CD4-positive, alpha-beta T cell (primary cell): ENCODE data around the gene OR2AJ1. TPM values are rescaled to one million over a fixed set of nuclear protein-coding genes. Genes with fewer than 3 reads are reported as not detected.

Source experiments
- ATAC-seq: fragments of 200-7000 bp; cut with Tn5 transposase; one replicate; pipeline ENCODE4 v1.10.0; 2022; ENCODE audit warnings: mild to moderate bottlenecking; ENCODE audit not compliant: poor library complexity
- CTCF ChIA-PET: fragments of 350-600 bp; sonication (Branson Sonifier 250); formaldehyde crosslinking; loops from one replicate; lab custom pipeline; 2021; ENCODE audit warnings: antibody characterized with exemption, inconsistent platforms; lab: Charles Lee
- POLR2A ChIA-PET: fragments of 350-600 bp; sonication (Branson Sonifier 250); formaldehyde crosslinking; loops from one replicate; lab custom pipeline; 2021; ENCODE audit warnings: antibody characterized with exemption, inconsistent platforms; lab: Charles Lee
- DNase-seq, 14 experiments: peaks; one replicate each; pipeline ENCODE4 v3.0.0-alpha.2; 2013 to 2020; ENCODE audit warnings: mixed read lengths in 2 of 14
- H3K27ac ChIP-seq, 2 donors: one replicate each; pipeline versions ENCODE4 v1.5.1 to v1.7.0; 2013; ENCODE audit warnings: low read length in 2 of 2, low read depth in 1 of 2, mild to moderate bottlenecking in 1 of 2
- H3K27me3 ChIP-seq, 2 experiments: 1 replicate in 1 of 2; 2 replicates in 1 of 2; pipeline versions ENCODE4 v1.6.1 to v1.7.0; 2013; ENCODE audit warnings: low read length in 2 of 2, control low read depth in 1 of 2, mild to moderate bottlenecking in 1 of 2, moderate library complexity in 1 of 2; ENCODE audit not compliant: insufficient read depth in 2 of 2, control insufficient read depth in 1 of 2
- H3K36me3 ChIP-seq: one replicate; pipeline ENCODE4 v1.6.1; 2013; ENCODE audit warnings: low read length, control low read depth; ENCODE audit not compliant: insufficient read depth
- H3K4me1 ChIP-seq: one replicate; pipeline ENCODE4 v1.6.1; 2013; ENCODE audit warnings: low read length, control low read depth; ENCODE audit not compliant: insufficient read depth
- H3K4me3 ChIP-seq: one replicate; pipeline ENCODE4 v1.5.1; 2013; ENCODE audit warnings: mild to moderate bottlenecking, low read length, moderate library complexity
- H3K9me3 ChIP-seq, 2 experiments: 1 replicate in 1 of 2; 2 replicates in 1 of 2; pipeline versions ENCODE4 v1.6.1 to v1.7.0; 2013; ENCODE audit warnings: low read length in 2 of 2, mild to moderate bottlenecking in 2 of 2, control low read depth in 1 of 2, moderate library complexity in 1 of 2; ENCODE audit not compliant: control insufficient read depth in 1 of 2, insufficient read depth in 1 of 2
- H3K27ac Mint-ChIP-seq: one replicate; pipeline ENCODE4 v1.8.0; 2020; ENCODE audit warnings: mixed read lengths
- H3K27me3 Mint-ChIP-seq: one replicate; pipeline ENCODE4 v1.8.0; 2021; ENCODE audit warnings: mixed read lengths
- H3K36me3 Mint-ChIP-seq: one replicate; pipeline ENCODE4 v1.8.0; 2021; ENCODE audit warnings: low read depth, mixed read lengths
- H3K4me1 Mint-ChIP-seq: one replicate; pipeline ENCODE4 v1.8.0; 2021; ENCODE audit warnings: low read depth, mixed read lengths
- H3K4me3 Mint-ChIP-seq: one replicate; pipeline ENCODE4 v1.8.0; 2020; ENCODE audit warnings: mild to moderate bottlenecking, mixed read lengths
- H3K9me3 Mint-ChIP-seq: one replicate; pipeline ENCODE4 v1.8.0; 2020; ENCODE audit warnings: mixed read lengths
- intact Hi-C, 2 experiments: fragments of 100-400 bp; cut with DNase I in 1 of 2; cut with micrococcal nuclease in 1 of 2; formaldehyde crosslinking; loops; one replicate each; pipeline versions ENCODE4 v1.15.1 to v1.9.0; 2023 to 2025; cut with DNase I, micrococcal nuclease
- polyA plus RNA-seq, 2 donors: library from polyadenylated mRNA; unstranded; fragments of 120-200 nt; gene quantifications; one replicate each; pipeline ENCODE4 v1.2.1, GENCODE V29; 2013
- total RNA-seq, 174 experiments: library from RNA in 2 of 174; stranded (reverse) in 2 of 174; gene quantifications; one replicate each; pipeline ENCODE4 v1.2.3 and lab custom pipeline; 2021 to 2026
- TF ChIP-seq, protein P1 (sequence below): fragments of 200-600 bp; IDR thresholded peaks from one replicate; pipeline ENCODE4 v1.8.0; 2022; ENCODE audit warnings: antibody characterized with exemption, mild to moderate bottlenecking

Gene OR2AJ1, protein sequence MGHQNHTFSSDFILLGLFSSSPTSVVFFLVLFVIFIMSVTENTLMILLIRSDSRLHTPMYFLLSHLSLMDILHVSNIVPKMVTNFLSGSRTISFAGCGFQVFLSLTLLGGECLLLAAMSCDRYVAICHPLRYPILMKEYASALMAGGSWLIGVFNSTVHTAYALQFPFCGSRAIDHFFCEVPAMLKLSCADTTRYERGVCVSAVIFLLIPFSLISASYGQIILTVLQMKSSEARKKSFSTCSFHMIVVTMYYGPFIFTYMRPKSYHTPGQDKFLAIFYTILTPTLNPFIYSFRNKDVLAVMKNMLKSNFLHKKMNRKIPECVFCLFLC
- total RNA-seq = not detected
- not detected for polyA plus RNA-seq (2013, experiment 1 of 2)
- polyA plus RNA-seq (2013, experiment 2 of 2) = not detected
- total RNA-seq (lab: John Stamatoyannopoulos, UW) = 0 to 0.14 (median 0) reads per million in 172 experiments

DNA sequence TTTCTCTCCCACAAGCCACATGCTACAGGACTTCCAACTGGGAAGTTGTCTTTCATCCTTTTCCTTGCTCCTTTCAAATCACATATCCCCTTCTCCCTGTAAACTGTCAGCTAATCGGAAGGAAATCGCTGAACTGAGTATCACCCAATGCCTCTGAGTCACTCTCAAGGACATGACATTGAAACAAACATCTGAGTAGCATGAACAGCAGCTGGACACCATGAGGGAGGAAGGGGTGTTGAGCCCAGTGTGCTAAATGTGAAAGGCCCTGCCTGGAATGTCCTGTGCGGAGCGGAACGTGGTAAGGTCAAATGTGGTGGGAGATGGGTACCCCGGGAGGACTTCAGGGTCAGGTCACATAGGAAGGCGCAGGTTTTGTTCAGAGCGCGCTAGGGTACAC lies at the start of gene OR2AJ1:
TSS of gene OR2AJ1 (plus strand) at position 22 of the 400 bp plus-strand sequence. CDS start 8,880 bp downstream, outside the sequence.
- Mint-ChIP-seq H3K9me3 (no peaks in the 10 kb centered on the region), H3K27ac (no peak within 1 kb of the TSS), H3K36me3 (no peaks in the 10 kb centered on the region), H3K27me3 (no peaks in the 10 kb centered on the region), H3K4me1 (no peaks in the 10 kb centered on the region), H3K4me3 (no peak within 1 kb of the TSS)
- Histone ChIP-seq H3K36me3 (no peaks in the 10 kb centered on the region), H3K4me1 (no peaks in the 10 kb centered on the region), H3K27me3 (no peaks in the 10 kb centered on the region), H3K9me3 (peaks cover 0 to 3% of the 10 kb centered on the region in 2 experiments), H3K27ac (no peak within 1 kb of the TSS), H3K4me3 (no peak within 1 kb of the TSS)
- TF ChIP-seq, protein P1, sequence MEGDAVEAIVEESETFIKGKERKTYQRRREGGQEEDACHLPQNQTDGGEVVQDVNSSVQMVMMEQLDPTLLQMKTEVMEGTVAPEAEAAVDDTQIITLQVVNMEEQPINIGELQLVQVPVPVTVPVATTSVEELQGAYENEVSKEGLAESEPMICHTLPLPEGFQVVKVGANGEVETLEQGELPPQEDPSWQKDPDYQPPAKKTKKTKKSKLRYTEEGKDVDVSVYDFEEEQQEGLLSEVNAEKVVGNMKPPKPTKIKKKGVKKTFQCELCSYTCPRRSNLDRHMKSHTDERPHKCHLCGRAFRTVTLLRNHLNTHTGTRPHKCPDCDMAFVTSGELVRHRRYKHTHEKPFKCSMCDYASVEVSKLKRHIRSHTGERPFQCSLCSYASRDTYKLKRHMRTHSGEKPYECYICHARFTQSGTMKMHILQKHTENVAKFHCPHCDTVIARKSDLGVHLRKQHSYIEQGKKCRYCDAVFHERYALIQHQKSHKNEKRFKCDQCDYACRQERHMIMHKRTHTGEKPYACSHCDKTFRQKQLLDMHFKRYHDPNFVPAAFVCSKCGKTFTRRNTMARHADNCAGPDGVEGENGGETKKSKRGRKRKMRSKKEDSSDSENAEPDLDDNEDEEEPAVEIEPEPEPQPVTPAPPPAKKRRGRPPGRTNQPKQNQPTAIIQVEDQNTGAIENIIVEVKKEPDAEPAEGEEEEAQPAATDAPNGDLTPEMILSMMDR = no peak
- DNase-seq (no peak), ATAC-seq (no peak)
- POLR2A ChIA-PET = no interaction called here
- CTCF ChIA-PET = no interaction called here
- intact Hi-C loops = no loop called here

DNA sequence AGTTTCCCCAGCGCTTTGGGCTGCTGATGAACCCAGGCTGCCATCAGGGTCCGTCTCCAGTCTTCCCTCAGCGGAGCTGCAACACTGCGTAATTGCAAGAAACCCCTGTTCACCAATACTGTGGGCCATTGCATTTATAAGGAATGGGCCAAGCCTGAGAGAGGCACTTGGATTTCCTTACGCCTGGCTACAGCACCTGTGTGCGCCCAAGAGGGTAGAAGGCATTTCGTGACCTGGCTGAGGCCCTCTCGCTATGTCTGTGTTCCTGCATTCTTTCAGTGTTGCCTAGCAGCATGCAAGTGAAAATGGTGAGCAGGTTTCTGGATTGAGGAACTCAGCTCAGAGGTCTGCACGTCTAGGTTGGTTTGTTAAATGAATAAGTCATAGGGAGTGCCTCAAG lies 41.3 kb upstream of the OR2AJ1 start:
- ATAC-seq (no peak), DNase-seq (no peak)
- intact Hi-C loops = no loop called here
- Histone ChIP-seq H3K4me3 (no peak overlapping the region), H3K36me3 (no peaks in the 10 kb centered on the region), H3K27ac (no peak overlapping the region), H3K27me3 (peaks cover 0 to 2% of the 10 kb centered on the region in 2 experiments), H3K4me1 (no peaks in the 10 kb centered on the region), H3K9me3 (peaks cover 0 to 7% of the 10 kb centered on the region in 2 experiments)
- Mint-ChIP-seq H3K27me3 (peaks cover 7% of the 10 kb centered on the region), H3K4me1 (no peaks in the 10 kb centered on the region), H3K9me3 (no peaks in the 10 kb centered on the region), H3K36me3 (no peaks in the 10 kb centered on the region), H3K4me3 (no peak overlapping the region), H3K27ac (no peak overlapping the region)
- TF ChIP-seq, protein P1 = no peak
- CTCF ChIA-PET = no interaction called here
- POLR2A ChIA-PET = no interaction called here

DNA sequence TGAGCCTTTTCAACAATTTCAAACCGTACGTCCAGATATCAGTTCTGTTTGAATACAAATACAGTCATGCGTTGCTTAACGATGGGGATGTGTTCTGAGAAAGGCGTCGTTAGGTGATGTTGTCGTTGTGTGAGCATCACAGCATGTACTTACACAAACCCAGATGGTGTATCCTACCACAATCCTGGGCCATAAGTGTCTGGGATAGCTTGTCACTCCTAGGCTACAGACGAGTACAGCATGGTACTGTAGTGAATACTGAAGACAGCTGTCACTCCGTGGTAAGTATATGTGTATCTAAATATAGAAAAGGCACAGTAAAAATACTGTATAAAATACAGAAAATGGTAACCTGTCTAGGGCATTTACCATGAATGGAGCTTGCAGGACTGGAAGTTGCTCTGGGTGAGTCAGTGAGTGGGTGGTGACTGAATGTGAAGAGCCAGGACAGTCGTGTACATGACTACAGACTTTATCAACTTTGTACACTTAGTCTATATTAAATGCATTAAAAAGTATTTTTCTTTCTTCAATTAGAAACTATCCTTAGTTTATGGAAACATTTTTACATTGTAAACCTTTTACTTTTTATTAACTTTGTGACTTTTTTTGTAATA lies 39.8 kb upstream of the OR2AJ1 start:
- no peaks in the 10 kb centered on the region for H3K27me3 Mint-ChIP-seq
- no peaks in the 10 kb centered on the region for H3K9me3 Mint-ChIP-seq
- H3K36me3 Mint-ChIP-seq = no peaks in the 10 kb centered on the region
- ATAC-seq (no peak), DNase-seq (no peak)
- intact Hi-C loops = no loop called here
- H3K4me3 Mint-ChIP-seq = no peak overlapping the region
- Histone ChIP-seq H3K9me3 (peaks cover 0 to 7% of the 10 kb centered on the region in 2 experiments), H3K27ac (no peak overlapping the region), H3K27me3 (no peaks in the 10 kb centered on the region), H3K36me3 (no peaks in the 10 kb centered on the region), H3K4me1 (no peaks in the 10 kb centered on the region), H3K4me3 (no peak overlapping the region)
- H3K27ac Mint-ChIP-seq = no peak overlapping the region
- TF ChIP-seq, protein P1 = no peak
- ChIA-PET CTCF (no interaction called here), POLR2A (no interaction called here)
- H3K4me1 Mint-ChIP-seq = no peaks in the 10 kb centered on the region
